ENCODE data around the gene SF3A2.

Gene SF3A2

DNA sequence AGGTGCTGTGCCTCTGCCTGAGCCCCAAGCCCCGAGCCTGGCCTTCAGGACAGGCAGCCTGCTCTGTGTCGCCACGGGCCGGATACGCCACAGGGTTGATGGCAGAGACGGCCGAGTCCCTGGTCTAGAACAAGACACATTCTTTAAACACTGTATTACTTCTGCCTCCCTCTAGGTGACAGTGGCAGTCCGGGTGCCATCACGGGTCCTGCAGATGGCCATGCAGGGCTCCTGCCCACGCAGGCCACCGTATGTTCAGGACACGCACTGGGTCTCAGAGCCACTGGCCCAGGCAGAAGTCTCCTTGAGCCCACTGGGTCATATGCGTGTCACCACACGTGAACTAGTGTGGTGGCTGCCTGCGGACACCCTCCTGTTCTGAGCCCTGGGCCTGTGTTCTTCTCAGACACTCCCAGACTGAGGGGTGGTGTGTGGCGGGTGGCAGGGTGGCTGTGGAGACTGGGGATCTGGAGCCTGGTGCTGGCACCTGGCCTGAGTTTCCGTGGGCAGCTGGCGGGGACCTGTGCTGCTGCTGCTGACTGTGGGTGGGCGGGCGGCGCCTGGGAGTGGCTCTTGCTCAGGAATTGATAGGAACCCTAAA, 4.9 kb upstream of the SF3A2 start:
- TF ChIP-seq TOX (CRISPR knock-in tag; IDR thresholded peaks at IDR 0.05; ENCODE audit: borderline replicate concordance), result no peak
- TF ChIP-seq ZFP3 (CRISPR knock-in tag; IDR thresholded peaks at IDR 0.05), result no peak
- peak; percentile 2; the same call in 2 of the 3 replicates for ATAC-seq

GRCh38 chr19:2232286-2233151, 4.1 kb upstream of the SF3A2 start:
- TF ChIP-seq ZNF8 (CRISPR knock-in tag; IDR thresholded peaks at IDR 0.05), result no peak
- no peak for TF ChIP-seq ISL1 (CRISPR knock-in tag; IDR thresholded peaks at IDR 0.05)
- no peak for TF ChIP-seq ZNF70 (CRISPR knock-in tag; IDR thresholded peaks at IDR 0.05)
- TF ChIP-seq OSR1 (CRISPR knock-in tag; IDR thresholded peaks at IDR 0.05), result no peak
- TF ChIP-seq, protein P1, sequence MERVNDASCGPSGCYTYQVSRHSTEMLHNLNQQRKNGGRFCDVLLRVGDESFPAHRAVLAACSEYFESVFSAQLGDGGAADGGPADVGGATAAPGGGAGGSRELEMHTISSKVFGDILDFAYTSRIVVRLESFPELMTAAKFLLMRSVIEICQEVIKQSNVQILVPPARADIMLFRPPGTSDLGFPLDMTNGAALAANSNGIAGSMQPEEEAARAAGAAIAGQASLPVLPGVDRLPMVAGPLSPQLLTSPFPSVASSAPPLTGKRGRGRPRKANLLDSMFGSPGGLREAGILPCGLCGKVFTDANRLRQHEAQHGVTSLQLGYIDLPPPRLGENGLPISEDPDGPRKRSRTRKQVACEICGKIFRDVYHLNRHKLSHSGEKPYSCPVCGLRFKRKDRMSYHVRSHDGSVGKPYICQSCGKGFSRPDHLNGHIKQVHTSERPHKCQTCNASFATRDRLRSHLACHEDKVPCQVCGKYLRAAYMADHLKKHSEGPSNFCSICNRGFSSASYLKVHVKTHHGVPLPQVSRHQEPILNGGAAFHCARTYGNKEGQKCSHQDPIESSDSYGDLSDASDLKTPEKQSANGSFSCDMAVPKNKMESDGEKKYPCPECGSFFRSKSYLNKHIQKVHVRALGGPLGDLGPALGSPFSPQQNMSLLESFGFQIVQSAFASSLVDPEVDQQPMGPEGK (CRISPR knock-in tag; IDR thresholded peaks at IDR 0.05; ENCODE audit: borderline replicate concordance), result no peak
- no peak for TF ChIP-seq PPARA (CRISPR knock-in tag; IDR thresholded peaks at IDR 0.05; ENCODE audit: borderline replicate concordance)
- no peak for TF ChIP-seq TCF4 (CRISPR knock-in tag; IDR thresholded peaks at IDR 0.05; ENCODE audit: borderline replicate concordance)
- TF ChIP-seq, protein P2, sequence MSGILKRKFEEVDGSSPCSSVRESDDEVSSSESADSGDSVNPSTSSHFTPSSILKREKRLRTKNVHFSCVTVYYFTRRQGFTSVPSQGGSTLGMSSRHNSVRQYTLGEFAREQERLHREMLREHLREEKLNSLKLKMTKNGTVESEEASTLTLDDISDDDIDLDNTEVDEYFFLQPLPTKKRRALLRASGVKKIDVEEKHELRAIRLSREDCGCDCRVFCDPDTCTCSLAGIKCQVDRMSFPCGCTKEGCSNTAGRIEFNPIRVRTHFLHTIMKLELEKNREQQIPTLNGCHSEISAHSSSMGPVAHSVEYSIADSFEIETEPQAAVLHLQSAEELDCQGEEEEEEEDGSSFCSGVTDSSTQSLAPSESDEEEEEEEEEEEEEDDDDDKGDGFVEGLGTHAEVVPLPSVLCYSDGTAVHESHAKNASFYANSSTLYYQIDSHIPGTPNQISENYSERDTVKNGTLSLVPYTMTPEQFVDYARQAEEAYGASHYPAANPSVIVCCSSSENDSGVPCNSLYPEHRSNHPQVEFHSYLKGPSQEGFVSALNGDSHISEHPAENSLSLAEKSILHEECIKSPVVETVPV (CRISPR knock-in tag; IDR thresholded peaks at IDR 0.05), result no peak
- TF ChIP-seq CSDC2 (CRISPR knock-in tag; IDR thresholded peaks at IDR 0.05), result no peak
- TF ChIP-seq TOX (CRISPR knock-in tag; IDR thresholded peaks at IDR 0.05; ENCODE audit: borderline replicate concordance), result no peak
- TF ChIP-seq ZNF565 (CRISPR knock-in tag; conservative IDR thresholded peaks at IDR 0.05; ENCODE audit: low read depth), result no peak
- TF ChIP-seq RARB (CRISPR knock-in tag; IDR thresholded peaks at IDR 0.05), result no peak
- TF ChIP-seq GLIS3 (CRISPR knock-in tag; IDR thresholded peaks at IDR 0.05), result no peak
- TF ChIP-seq ZFP30 (CRISPR knock-in tag; IDR thresholded peaks at IDR 0.05), result no peak
- TF ChIP-seq ZFP3 (CRISPR knock-in tag; IDR thresholded peaks at IDR 0.05), result no peak
- TF ChIP-seq, protein P3, sequence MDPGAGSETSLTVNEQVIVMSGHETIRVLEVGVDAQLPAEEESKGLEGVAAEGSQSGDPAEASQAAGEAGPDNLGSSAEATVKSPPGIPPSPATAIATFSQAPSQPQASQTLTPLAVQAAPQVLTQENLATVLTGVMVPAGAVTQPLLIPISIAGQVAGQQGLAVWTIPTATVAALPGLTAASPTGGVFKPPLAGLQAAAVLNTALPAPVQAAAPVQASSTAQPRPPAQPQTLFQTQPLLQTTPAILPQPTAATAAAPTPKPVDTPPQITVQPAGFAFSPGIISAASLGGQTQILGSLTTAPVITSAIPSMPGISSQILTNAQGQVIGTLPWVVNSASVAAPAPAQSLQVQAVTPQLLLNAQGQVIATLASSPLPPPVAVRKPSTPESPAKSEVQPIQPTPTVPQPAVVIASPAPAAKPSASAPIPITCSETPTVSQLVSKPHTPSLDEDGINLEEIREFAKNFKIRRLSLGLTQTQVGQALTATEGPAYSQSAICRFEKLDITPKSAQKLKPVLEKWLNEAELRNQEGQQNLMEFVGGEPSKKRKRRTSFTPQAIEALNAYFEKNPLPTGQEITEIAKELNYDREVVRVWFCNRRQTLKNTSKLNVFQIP (CRISPR knock-in tag; IDR thresholded peaks at IDR 0.05; ENCODE audit: borderline replicate concordance, low read depth), result no peak
- ATAC-seq, result no peak

DNA sequence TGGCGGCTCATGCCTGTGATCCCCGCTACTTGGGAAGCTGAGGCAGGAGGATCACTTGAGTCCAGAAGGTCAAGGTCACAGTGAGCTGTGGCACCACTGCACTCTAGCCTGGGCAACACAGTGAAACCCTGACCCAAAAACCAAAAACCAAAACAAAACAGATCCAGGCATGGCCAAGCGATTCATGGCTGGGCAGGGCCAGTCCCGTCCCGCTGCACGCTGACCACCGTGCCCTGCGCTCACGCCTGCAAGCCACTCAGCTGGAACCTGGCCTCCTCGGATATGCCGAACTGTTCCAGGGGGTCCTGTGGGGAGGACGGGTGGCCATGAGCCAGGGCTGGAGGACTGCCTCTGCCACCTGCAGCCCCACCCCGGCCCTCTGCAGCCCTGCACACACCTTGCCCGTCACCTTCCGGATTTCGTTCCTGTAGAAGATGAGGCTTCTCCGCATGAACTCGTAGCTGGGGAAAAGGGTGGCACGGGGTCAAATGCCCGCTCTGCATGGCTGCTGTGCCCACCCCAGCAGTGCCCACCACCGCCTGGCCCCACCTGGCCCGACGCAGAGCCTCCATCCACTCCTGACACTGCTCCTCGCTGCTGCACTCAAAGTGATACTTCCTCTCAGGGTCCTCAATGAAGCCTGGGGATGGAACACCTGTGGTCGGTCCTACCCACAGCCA, 2.9 kb upstream of the SF3A2 start:
- ATAC-seq, result no peak
- TF ChIP-seq GLIS3 (CRISPR knock-in tag; IDR thresholded peaks at IDR 0.05), result no peak

- no peak for ATAC-seq
- TF ChIP-seq OSR1 (CRISPR knock-in tag; IDR thresholded peaks at IDR 0.05) (no peak), ESRRG (CRISPR knock-in tag; IDR thresholded peaks at IDR 0.05) (no peak), GLIS3 (CRISPR knock-in tag; IDR thresholded peaks at IDR 0.05) (no peak), TSHZ2 (CRISPR knock-in tag; IDR thresholded peaks at IDR 0.05) (no peak), ZNF70 (CRISPR knock-in tag; IDR thresholded peaks at IDR 0.05) (no peak), ARNTL (CRISPR knock-in tag; IDR thresholded peaks at IDR 0.05; ENCODE audit: borderline replicate concordance, low read depth) (no peak), CSDC2 (CRISPR knock-in tag; IDR thresholded peaks at IDR 0.05) (no peak), PPARA (CRISPR knock-in tag; IDR thresholded peaks at IDR 0.05; ENCODE audit: borderline replicate concordance) (no peak), ZNF8 (CRISPR knock-in tag; IDR thresholded peaks at IDR 0.05) (no peak), ZFP30 (CRISPR knock-in tag; IDR thresholded peaks at IDR 0.05) (no peak), ZFP3 (CRISPR knock-in tag; IDR thresholded peaks at IDR 0.05) (no peak), CREB5 (CRISPR knock-in tag; IDR thresholded peaks at IDR 0.05; ENCODE audit: low read depth) (no peak), TOX (CRISPR knock-in tag; IDR thresholded peaks at IDR 0.05; ENCODE audit: borderline replicate concordance) (no peak)
- TF ChIP-seq, protein P3 (CRISPR knock-in tag; IDR thresholded peaks at IDR 0.05; ENCODE audit: borderline replicate concordance, low read depth), result no peak
- TF ChIP-seq, protein P2 (CRISPR knock-in tag; IDR thresholded peaks at IDR 0.05), result no peak
Observed at GRCh38 chr19:2234996-2235380, 1.6 kb upstream of the SF3A2 start.
